ENCODE results near the gene ERN1. TPM values are rescaled to one million over a fixed set of nuclear protein-coding genes. Genes with fewer than 3 reads are reported as not detected.
A peak's percentile ranks its signal among the peaks of the same experiment; 100 is the strongest.

Gene ERN1
- total RNA-seq, 2 experiments from 2014 or later = 126 to 128 TPM

DNA sequence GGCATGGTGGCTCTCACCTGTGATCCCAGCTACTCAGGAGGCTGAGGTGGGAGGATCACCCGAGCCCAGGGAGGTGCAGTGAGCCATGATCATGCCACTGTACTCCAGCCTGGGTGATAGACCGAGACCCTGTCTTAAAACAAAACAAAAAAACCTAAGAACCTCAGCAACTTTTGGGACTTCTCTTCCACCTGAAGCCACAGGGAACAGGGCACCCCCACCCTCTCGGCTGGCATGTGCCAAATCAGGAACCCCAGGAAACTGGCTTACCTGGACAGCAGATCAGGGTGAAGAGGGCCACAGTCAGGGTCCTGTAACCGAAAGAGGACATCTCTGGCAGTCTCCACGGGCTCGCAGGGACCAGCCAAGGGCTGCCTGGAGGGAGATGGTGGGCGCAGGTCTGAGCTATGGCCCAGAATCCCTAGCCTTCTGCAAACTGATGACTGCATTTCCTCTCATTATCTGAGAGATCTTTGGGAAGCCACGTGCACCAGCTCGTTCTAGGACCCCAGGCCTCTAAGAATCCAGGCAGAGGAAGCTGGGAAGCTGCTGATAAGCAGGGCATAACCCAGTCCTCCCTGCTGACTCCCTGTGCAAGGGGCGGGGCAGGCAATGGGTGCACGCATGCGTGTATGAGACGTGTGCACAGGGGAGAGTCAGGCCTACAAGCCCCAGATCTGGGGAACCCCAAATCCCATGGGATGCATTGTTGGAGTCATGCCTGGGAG is 123.4 kb downstream of the ERN1 start:
- no peaks in the 10 kb centered on the region for H3K9me3 Mint-ChIP-seq
- no peak overlapping the region for H3K4me3 Mint-ChIP-seq
- ChIA-PET CTCF (interaction anchor here (0.7 to 2.8 kb wide), 5 partner anchors 10 to 123 kb away, joined by 3 to 6 read pairs (median 6); no protein-coding TSS in a partner anchor), POLR2A (interaction anchor here (1.0 to 1.5 kb wide), 3 partner anchors 14 to 18 kb away, joined by 3 to 6 read pairs (median 3); partner anchors contain the start of gene ICAM2)
- peaks cover 70% of the 10 kb centered on the region for H3K36me3 Mint-ChIP-seq (ENCODE audit: low read depth)
- peaks cover 50% of the 10 kb centered on the region for H3K4me1 Mint-ChIP-seq
- H3K27me3 Mint-ChIP-seq = no peaks in the 10 kb centered on the region
- DNase-seq = no peak
- H3K27ac Mint-ChIP-seq = no peak overlapping the region

DNA sequence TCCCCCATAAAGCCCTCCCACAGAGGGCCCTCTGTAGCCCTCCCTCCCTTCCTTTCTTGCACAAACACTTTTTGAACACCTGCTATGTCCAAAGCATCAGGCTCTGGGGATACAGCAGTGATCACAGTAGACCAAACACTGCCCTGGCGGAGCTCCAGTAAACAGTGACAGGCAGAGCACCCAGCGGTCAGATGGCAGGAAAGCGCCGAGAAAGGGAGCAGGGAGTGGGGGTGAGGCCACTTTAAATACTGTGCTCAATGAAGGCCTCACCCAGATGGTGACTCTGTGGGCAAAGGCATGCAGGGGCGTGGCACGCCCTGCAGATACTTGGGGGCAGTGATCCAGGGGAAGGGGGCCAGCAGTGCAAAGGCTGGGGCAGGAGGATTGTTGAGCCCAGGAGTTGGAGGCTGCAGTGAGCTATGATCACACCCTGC is 124.2 kb downstream of the ERN1 start:
- Mint-ChIP-seq H3K27me3 (no peaks in the 10 kb centered on the region), H3K9me3 (no peaks in the 10 kb centered on the region), H3K36me3 (ENCODE audit: low read depth) (peaks cover 62% of the 10 kb centered on the region), H3K4me1 (peaks cover 46% of the 10 kb centered on the region), H3K27ac (no peak overlapping the region), H3K4me3 (no peak overlapping the region)
- ChIA-PET CTCF (interaction anchor here (0.7 to 2.8 kb wide), 5 partner anchors 11 to 123 kb away, joined by 3 to 6 read pairs (median 6); no protein-coding TSS in a partner anchor), POLR2A (interaction anchor here (1.1 kb wide), 1 partner anchor 14 kb away, joined by 6 read pairs; the partner anchor contains the start of gene ICAM2)
- no peak for DNase-seq

DNA sequence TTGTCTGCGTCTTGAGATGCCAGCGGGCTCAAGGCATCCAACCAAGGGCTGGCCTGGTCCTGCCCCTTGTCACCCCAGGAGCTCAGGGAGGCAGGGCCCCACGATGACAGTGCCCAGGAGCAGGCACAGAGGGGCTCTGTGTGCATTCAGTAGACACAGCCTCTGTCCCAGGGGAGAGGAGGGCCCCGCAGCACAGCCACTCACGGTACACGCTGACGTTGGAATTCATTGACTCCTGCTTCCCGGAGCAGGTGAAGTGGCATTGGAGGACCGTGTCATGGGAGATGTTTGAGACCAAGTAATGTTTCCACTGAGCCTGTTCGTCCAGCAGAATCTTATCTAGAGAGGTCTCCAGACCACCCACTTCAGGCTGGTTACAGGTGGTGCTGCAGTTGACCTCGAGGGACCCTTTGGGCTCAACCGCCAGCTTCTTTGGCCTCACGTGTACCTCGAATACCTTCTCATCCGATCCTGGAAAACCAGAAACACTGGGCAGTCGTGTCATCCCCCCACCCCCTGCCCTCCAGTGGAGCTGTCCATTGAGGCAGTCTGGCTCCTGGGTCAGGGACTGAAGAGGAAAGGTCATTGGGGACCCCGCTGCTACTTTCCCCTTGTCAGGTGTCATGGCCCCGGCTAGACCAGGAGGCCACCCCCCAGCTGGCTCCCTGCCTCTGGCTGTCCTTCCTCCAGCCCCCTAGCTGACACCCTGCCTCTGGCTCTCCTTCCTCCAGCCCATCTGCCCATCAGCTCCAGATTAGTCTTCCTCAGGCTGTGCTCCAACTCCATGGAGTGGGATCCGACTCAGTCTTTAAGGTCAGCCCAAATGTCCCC is 124.8 kb downstream of the ERN1 start:
- H3K4me1 Mint-ChIP-seq = peaks cover 47% of the 10 kb centered on the region
- no peak overlapping the region for H3K4me3 Mint-ChIP-seq
- no peaks in the 10 kb centered on the region for H3K27me3 Mint-ChIP-seq
- ChIA-PET POLR2A (interaction anchor here (0.7 to 1.8 kb wide), 4 partner anchors 11 to 19 kb away, joined by 3 to 5 read pairs (median 4); partner anchors contain the start of gene ICAM2), CTCF (interaction anchor here (1.2 to 2.8 kb wide), 4 partner anchors 12 to 86 kb away, joined by 5 to 6 read pairs (median 6); no protein-coding TSS in a partner anchor)
- H3K27ac Mint-ChIP-seq = no peak overlapping the region
- DNase-seq = no peak
- no peaks in the 10 kb centered on the region for H3K9me3 Mint-ChIP-seq
- H3K36me3 Mint-ChIP-seq (ENCODE audit: low read depth) = peaks cover 55% of the 10 kb centered on the region

DNA sequence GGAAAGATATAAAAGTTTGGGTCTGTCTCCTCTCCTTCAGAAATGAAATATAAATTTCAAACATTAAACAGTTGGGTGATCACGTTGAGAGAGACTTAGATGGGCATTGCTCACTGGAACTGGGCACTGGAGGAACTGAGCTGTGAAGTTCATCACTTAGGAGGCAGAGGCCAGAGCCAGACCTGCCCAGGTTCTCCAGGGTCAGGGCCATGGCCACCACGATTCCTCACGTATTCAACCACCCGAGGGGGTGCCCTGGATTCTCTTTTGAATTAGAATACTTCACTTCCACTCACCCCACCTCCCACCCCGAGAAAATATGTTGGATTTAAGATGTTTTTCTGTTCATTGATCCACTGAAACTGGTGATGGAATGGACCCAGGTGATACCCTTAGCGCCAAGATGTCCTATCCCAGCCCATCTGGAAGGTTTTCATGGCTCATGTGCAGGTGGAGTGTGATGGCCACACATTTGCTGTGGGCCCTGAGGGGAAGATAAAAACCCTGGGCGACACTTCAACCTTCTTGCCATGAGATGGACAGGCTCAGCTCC is 125.7 kb downstream of the ERN1 start:
- DNase-seq = no peak
- H3K4me1 Mint-ChIP-seq = peaks cover 47% of the 10 kb centered on the region
- peaks cover 53% of the 10 kb centered on the region for H3K36me3 Mint-ChIP-seq (ENCODE audit: low read depth)
- ChIA-PET CTCF (interaction anchor here (1.2 to 2.8 kb wide), 2 partner anchors 22 to 85 kb away, joined by 5 to 6 read pairs; no protein-coding TSS in a partner anchor), POLR2A (interaction anchor here (0.7 to 1.8 kb wide), 4 partner anchors 10 to 20 kb away, joined by 3 to 5 read pairs (median 4); partner anchors contain the start of gene ICAM2)
- peak overlapping the region; percentile 31 for H3K27ac Mint-ChIP-seq
- no peak overlapping the region for H3K4me3 Mint-ChIP-seq
- H3K9me3 Mint-ChIP-seq = no peaks in the 10 kb centered on the region
- H3K27me3 Mint-ChIP-seq = no peaks in the 10 kb centered on the region

DNA sequence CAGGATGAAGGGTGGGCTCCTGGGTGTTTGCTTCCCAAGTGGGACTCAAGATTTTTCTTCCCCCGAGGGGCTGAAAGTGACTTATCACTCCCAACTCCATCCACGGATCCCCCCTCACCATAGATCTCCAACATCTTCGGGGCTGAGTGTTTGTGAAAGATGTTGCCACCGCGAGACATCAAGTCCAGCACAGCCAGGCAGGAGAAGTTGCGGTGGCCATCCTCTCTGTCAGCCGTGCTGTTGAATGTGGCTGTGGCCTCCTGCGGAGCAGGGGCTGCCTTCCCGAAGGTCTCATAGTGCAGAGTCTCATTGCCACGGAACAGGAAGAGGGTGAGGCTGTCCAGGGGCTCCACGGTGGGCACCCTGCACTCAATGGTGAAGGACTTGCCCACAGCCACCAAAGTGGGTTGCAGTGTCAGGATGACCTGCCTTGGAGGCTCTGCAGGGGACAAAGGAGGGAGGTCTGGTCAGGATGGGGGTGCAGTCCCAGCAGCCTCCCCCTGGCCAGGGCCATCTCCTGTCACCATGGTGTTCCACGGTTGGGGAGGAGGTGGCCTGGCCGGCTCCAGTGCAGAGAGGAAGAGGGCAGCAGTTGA is 126.3 kb downstream of the ERN1 start:
- no peaks in the 10 kb centered on the region for H3K27me3 Mint-ChIP-seq
- CTCF ChIA-PET = no interaction called here
- POLR2A ChIA-PET = interaction anchor here (0.8 to 4.4 kb wide), 3 partner anchors 10 to 17 kb away, joined by 3 to 13 read pairs (median 5); partner anchors contain the start of gene ICAM2
- H3K36me3 Mint-ChIP-seq (ENCODE audit: low read depth) = peaks cover 52% of the 10 kb centered on the region
- DNase-seq = no peak
- peak overlapping the region; percentile 21 for H3K27ac Mint-ChIP-seq
- H3K9me3 Mint-ChIP-seq = no peaks in the 10 kb centered on the region
- H3K4me1 Mint-ChIP-seq = peaks cover 48% of the 10 kb centered on the region
- H3K4me3 Mint-ChIP-seq = no peak overlapping the region

DNA sequence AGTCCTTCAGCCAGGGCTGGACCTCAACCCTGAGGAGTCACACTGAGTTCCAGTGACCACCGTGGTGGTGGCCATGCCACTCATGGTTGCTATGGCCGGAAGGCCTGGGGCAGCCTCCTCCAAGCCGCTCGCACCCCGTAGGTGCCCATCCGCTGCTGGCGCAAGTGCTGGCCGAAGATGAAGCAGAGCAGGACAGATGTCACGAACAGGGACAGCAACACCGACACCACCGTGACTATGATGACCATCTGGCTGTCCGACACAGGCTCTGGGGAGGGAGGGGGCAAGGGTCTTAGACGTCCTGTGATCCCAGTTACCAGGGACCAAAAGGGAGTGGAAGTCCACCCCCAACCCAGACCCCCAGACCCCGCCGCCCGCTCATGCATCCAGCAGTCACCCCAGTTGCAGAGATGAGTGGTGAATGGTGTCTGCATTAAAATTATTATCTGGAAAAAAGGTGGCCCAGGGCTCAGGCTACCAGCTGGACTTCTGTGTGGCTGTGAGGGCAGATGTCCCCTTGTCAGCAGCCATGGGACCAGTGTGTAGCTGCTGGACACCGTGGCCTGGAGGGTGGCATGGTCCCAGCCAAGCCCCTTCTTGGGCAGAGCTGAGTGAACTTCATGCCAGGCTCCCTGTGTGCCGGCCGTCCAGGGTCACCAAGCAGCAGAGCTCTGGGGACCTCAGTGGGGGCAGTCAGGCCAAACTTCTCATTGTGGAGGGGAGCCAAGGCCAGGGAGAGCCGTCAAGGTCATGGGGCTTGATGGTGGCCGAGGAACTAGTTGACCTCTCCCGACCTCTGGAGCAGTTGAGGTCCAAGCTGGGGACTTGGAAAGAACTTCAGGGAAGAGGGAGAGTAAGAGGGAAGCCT is 127.1 kb downstream of the ERN1 start:
- no peak for DNase-seq
- no peaks in the 10 kb centered on the region for H3K9me3 Mint-ChIP-seq
- H3K4me1 Mint-ChIP-seq = peaks cover 47% of the 10 kb centered on the region
- ChIA-PET CTCF (interaction anchor here (1.3 kb wide), 2 partner anchors 14 to 27 kb away, joined by 4 read pairs; no protein-coding TSS in a partner anchor), POLR2A (interaction anchor here (0.8 to 4.4 kb wide), 2 partner anchors 10 to 17 kb away, joined by 3 to 13 read pairs; no protein-coding TSS in a partner anchor)
- no peak overlapping the region for H3K4me3 Mint-ChIP-seq
- no peak overlapping the region for H3K27ac Mint-ChIP-seq
- H3K27me3 Mint-ChIP-seq = no peaks in the 10 kb centered on the region
- H3K36me3 Mint-ChIP-seq (ENCODE audit: low read depth) = peaks cover 52% of the 10 kb centered on the region

DNA sequence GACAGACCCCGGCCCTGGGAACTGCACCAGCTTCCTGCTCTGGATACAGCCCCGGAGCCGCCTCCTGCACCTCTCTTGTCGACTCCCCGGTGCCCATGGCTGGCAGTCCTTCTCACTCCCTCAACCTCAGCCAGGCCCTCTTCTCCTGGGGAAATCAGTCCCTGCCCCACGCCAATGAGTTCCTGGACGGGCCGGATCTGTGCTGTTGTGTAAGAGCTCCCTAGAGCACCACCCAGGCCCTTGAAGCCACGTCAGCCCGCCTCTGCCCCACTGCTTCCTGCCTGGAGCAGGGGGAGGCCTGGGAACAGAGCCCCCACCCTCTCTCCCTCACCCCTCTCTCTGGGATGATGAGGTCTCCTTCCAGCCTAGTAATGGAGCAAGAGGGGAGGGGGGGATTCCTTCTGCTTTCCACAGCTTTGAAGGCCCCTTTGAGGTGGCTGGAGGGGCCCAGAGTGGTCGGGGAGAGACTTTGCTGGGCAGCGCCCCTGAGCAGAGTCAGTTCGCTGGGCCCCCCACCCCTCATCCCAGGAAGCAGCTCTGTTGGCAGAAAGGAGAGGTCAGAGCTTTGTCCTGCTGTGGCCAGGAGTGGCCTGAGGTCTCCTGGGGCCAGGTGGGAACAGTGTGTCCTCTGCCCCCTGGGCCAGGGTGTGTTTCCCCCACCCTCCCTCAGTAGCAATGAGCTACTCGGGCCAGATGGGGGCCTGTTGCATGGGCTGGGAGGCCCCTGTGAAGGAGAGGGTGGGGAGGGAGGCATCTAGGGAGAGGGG is 128.0 kb downstream of the ERN1 start:
- H3K9me3 Mint-ChIP-seq = no peaks in the 10 kb centered on the region
- no peak overlapping the region for H3K27ac Mint-ChIP-seq
- peaks cover 47% of the 10 kb centered on the region for H3K4me1 Mint-ChIP-seq
- ChIA-PET POLR2A (interaction anchor here (0.7 to 9.1 kb wide), 4 partner anchors 11 to 22 kb away, joined by 3 to 79 read pairs (median 8); partner anchors contain the start of gene ICAM2), CTCF (interaction anchor here (1.1 to 1.3 kb wide), 3 partner anchors 15 to 28 kb away, joined by 4 to 5 read pairs (median 4); no protein-coding TSS in a partner anchor)
- DNase-seq = no peak
- H3K36me3 Mint-ChIP-seq (ENCODE audit: low read depth) = peaks cover 50% of the 10 kb centered on the region
- H3K27me3 Mint-ChIP-seq = peaks cover under 1% of the 10 kb centered on the region
- H3K4me3 Mint-ChIP-seq = no peak overlapping the region

DNA sequence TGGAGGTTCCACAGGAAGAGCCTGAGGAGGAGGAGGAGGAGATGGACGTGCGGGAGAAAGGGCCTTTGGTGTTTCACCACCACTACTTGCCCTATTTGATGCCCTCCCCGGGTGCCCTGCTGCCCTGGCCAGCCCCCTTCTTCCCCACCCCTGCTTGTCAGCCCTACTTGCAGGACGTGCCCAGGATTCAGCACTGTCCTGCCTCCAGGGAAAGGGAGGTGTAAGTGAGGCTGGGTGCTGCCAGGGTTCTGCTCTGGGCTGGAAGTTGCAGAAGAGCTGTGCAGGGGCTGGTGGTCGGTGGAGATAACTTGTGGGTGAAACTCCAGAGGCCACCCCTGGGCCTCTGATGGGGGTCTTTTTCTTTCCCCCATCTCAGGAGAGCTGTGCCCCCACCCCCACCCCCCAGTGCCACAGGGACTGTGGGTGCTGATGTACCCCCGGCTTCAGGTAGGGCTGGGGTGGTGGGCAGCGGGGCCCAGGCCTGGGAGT is 128.8 kb downstream of the ERN1 start:
- CTCF ChIA-PET = interaction anchor here (1.1 to 4.4 kb wide), 4 partner anchors 15 to 28 kb away, joined by 4 to 26 read pairs (median 4); no protein-coding TSS in a partner anchor

DNA sequence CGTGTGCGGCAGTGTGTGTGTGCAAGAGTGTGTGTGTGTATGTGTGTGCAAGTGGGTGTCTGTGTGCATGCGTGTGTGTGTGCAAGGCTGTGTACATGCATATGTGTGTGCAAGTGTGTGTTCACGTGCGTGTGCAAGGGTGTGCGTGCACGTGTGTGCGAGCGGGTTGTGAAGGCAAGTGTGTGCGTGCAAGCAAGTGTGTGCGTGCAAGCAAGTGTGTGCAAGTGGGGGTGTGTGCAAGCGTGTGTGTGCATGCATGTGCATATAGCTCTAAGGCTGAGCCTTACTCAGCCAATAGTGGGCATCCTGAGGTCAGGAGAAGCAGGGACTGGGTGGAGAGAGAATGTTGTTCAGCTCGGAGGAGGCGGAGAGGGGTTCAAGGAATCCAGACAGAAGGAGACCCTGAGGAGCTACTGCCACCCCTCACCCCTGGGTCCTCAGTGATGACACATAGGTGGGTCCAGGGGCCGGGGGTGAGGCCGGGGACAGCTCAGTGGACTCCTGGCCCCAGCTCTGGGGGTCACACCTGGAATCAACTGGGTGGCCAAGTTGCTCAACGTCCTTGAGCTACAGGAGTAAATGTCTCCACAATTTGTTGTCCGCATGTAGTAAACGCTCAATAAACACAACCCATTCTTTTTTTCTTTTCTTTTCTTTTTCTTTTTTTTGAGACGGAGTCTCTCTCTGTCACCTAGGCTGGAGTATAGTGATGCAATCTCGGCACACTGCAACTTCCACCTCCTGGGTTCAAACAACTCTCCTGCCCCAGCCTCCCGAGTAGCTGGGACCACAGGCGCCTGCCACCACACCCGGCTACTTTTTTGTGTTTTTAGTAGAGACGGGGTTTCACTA is 130.0 kb downstream of the ERN1 start:
- H3K27me3 Mint-ChIP-seq = peaks cover 8% of the 10 kb centered on the region
- peaks cover 50% of the 10 kb centered on the region for H3K4me1 Mint-ChIP-seq
- H3K4me3 Mint-ChIP-seq = peak overlapping the region; percentile 92
- H3K27ac Mint-ChIP-seq = peak overlapping the region; percentile 37
- DNase-seq = no peak
- ChIA-PET POLR2A (interaction anchor here (0.8 to 9.1 kb wide), 8 partner anchors 8 to 81 kb away, joined by 3 to 79 read pairs (median 10); partner anchors contain the start of gene ICAM2), CTCF (interaction anchor here (0.6 to 4.4 kb wide), 6 partner anchors 9 to 134 kb away, joined by 3 to 26 read pairs (median 8); partner anchors contain the start of gene GH1)
- H3K9me3 Mint-ChIP-seq = no peaks in the 10 kb centered on the region
- peaks cover 46% of the 10 kb centered on the region for H3K36me3 Mint-ChIP-seq (ENCODE audit: low read depth)

More for the DNA sequence above, 128.8 kb downstream of the ERN1 start:
- H3K4me1 Mint-ChIP-seq = peaks cover 49% of the 10 kb centered on the region
- peaks cover 49% of the 10 kb centered on the region for H3K36me3 Mint-ChIP-seq (ENCODE audit: low read depth)
- H3K27me3 Mint-ChIP-seq = peaks cover 8% of the 10 kb centered on the region
- H3K9me3 Mint-ChIP-seq = no peaks in the 10 kb centered on the region
- POLR2A ChIA-PET = interaction anchor here (1.3 to 9.1 kb wide), 3 partner anchors 11 to 19 kb away, joined by 4 to 79 read pairs (median 13); partner anchors contain the start of gene ICAM2
- H3K27ac Mint-ChIP-seq = no peak overlapping the region
- H3K4me3 Mint-ChIP-seq = no peak overlapping the region
- no peak for DNase-seq

Data from activated CD4-positive, alpha-beta memory T cell treated with anti-CD3 and anti-CD28 coated beads, Interleukin-2, amount 10 ng/mL, durations not matched to agents 7 days and 5 days (primary cell).